Measurements from ENCODE around the gene BMP2. TPM values are rescaled to one million over a fixed set of nuclear protein-coding genes. Genes with fewer than 3 reads are reported as not detected.
A peak's percentile ranks its signal among the peaks of the same experiment; 100 is the strongest.

BMP2 gene
- total RNA-seq, 1 donor from 2014 or later, result 17.2 TPM

- no peaks in the 10 kb centered on the region for H3K36me3 ChIP-seq (ENCODE audit: control insufficient read depth, insufficient read depth, low read length)
- peak overlapping the region; percentile 94 for H3K4me3 ChIP-seq (ENCODE audit: low read depth, low read length)
- DNase-seq (ENCODE audit: low read depth), result no peak
- no peak for TF ChIP-seq CTCF (IDR thresholded peaks at IDR 0.05; ENCODE audit: insufficient read depth, low read length, poor library complexity, severe bottlenecking)
- H3K27me3 ChIP-seq (ENCODE audit: control insufficient read depth, insufficient read depth, low read length), result no peaks in the 10 kb centered on the region
These were observed 998 bp downstream of the BMP2 start for GRCh38 chr20:6768228-6769140.

- Histone ChIP-seq H3K27me3 (ENCODE audit: control insufficient read depth, insufficient read depth, low read length) (no peaks in the 10 kb centered on the region), H3K4me3 (ENCODE audit: low read depth, low read length) (peak overlapping the region; percentile 94), H3K36me3 (ENCODE audit: control insufficient read depth, insufficient read depth, low read length) (no peaks in the 10 kb centered on the region)
- peak; percentile 37 for DNase-seq (ENCODE audit: low read depth)
- TF ChIP-seq CTCF (IDR thresholded peaks at IDR 0.05; ENCODE audit: insufficient read depth, low read length, poor library complexity, severe bottlenecking), result no peak
These were observed 2.7 kb downstream of the BMP2 start for GRCh38 chr20:6769903-6770785.

- TF ChIP-seq CTCF (IDR thresholded peaks at IDR 0.05; ENCODE audit: insufficient read depth, low read length, poor library complexity, severe bottlenecking), result no peak
- Histone ChIP-seq H3K4me3 (ENCODE audit: low read depth, low read length) (peak overlapping the region; percentile 94), H3K27me3 (ENCODE audit: control insufficient read depth, insufficient read depth, low read length) (no peaks in the 10 kb centered on the region), H3K36me3 (ENCODE audit: control insufficient read depth, insufficient read depth, low read length) (no peaks in the 10 kb centered on the region)
- no peak for DNase-seq (ENCODE audit: low read depth)
These were observed 3.3 kb downstream of the BMP2 start for GRCh38 chr20:6770786-6771100.

GRCh38 chr20:6780433-6781190, 13.1 kb downstream of the BMP2 start:
- Histone ChIP-seq H3K36me3 (ENCODE audit: control insufficient read depth, insufficient read depth, low read length) (peaks cover 4% of the 10 kb centered on the region), H3K27me3 (ENCODE audit: control insufficient read depth, insufficient read depth, low read length) (no peaks in the 10 kb centered on the region), H3K4me3 (ENCODE audit: low read depth, low read length) (no peak overlapping the region)
- no peak for TF ChIP-seq CTCF (IDR thresholded peaks at IDR 0.05; ENCODE audit: insufficient read depth, low read length, poor library complexity, severe bottlenecking)
- no peak for DNase-seq (ENCODE audit: low read depth)

GRCh38 chr20:6783752-6784151, 16.3 kb downstream of the BMP2 start:
- Histone ChIP-seq H3K36me3 (ENCODE audit: control insufficient read depth, insufficient read depth, low read length) (no peaks in the 10 kb centered on the region), H3K27me3 (ENCODE audit: control insufficient read depth, insufficient read depth, low read length) (no peaks in the 10 kb centered on the region), H3K4me3 (ENCODE audit: low read depth, low read length) (no peak overlapping the region)
- no peak for DNase-seq (ENCODE audit: low read depth)
- TF ChIP-seq CTCF (IDR thresholded peaks at IDR 0.05; ENCODE audit: insufficient read depth, low read length, poor library complexity, severe bottlenecking), result no peak

All from kidney epithelial cell (primary cell).